ENCODE results near the gene LPIN1. TPM values are rescaled to one million over a fixed set of nuclear protein-coding genes. Genes with fewer than 3 reads are reported as not detected.

Gene LPIN1
- polyA plus RNA-seq (2011; rRNA removed) (20.7 and 20.8 TPM in 2 replicates), polyA minus RNA-seq (2011; rRNA and poly(A)+ RNA removed) (13.2 and 15.8 TPM in 2 replicates)

DNA sequence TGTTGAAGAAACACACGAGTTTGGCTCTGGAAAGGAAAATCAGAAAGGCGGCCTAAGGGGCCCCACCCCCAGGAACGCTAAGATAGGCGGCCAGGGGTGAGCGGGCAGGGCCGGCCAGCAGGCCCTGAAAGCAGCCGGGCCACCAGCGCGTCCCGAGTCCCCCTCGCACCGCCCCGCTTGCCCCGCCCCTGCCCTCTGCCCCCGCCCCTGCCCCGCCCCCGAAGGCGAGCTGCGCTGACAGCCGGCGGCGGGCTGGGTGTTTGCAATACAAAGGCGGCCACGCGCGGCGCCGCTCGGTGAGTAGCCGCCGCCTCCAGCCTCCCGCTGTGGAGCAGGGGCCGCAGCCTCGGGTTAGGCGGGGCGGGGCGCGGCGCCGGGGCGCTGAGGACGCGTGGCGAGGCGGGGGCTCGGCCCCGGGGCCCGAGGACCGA is at the start of gene LPIN1:
LPIN1 (plus strand) TSS at position 257 of the 431 bp plus-strand sequence. CDS start 18,910 bp downstream, outside the sequence.
- TF ChIP-seq CTCF (IDR thresholded peaks at IDR 0.05; ENCODE audit: insufficient read depth, low read depth, low read length), result no peak
- H3K4me3 ChIP-seq (ENCODE audit: low read depth, low read length), result peak within 1 kb of the TSS; percentile 82
- DNase-seq (ENCODE audit: low read depth), result no peak
- H3K36me3 ChIP-seq (ENCODE audit: control insufficient read depth, insufficient read depth, low read length), result no peaks in the 10 kb centered on the region
- POLR2A ChIA-PET, result interaction anchor here (0.6 kb wide), 3 partner anchors 59 to 975 kb away, joined by 4 to 9 read pairs (median 5); no protein-coding TSS in a partner anchor
- no peaks in the 10 kb centered on the region for H3K27me3 ChIP-seq (ENCODE audit: control insufficient read depth, insufficient read depth, low read length)
- CTCF ChIA-PET, result interaction anchor here (0.6 to 2.4 kb wide), 8 partner anchors 31 to 271 kb away, joined by 3 to 10 read pairs (median 4); no protein-coding TSS in a partner anchor

DNA sequence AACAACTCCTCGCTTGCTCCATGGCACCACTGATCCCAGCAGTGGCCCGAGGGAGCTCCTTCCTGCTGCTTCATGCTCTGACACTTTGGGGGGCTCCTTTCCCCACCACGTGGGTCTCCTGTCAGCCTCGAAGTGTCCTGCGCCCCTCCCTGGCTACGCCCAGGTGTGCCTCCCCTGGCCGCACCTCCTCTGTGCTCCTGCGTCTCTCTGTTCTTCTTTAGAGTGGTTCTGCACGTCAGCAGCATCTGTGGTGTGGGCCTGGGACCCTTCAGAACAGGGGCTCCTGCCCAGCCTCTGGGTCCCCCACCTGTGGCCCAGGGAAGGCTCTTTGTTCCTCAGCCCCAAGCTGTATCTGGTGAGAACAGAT is 49.7 kb upstream of the LPIN1 start:
- Histone ChIP-seq H3K27me3 (ENCODE audit: control insufficient read depth, insufficient read depth, low read length) (no peaks in the 10 kb centered on the region), H3K36me3 (ENCODE audit: control insufficient read depth, insufficient read depth, low read length) (no peaks in the 10 kb centered on the region), H3K4me3 (ENCODE audit: low read depth, low read length) (no peak overlapping the region)
- DNase-seq (ENCODE audit: low read depth), result no peak
- CTCF ChIA-PET, result interaction anchor here (0.8 to 19.9 kb wide), 8 partner anchors 7 to 87 kb away, joined by 3 to 423 read pairs (median 10); no protein-coding TSS in a partner anchor
- no peak for TF ChIP-seq CTCF (IDR thresholded peaks at IDR 0.05; ENCODE audit: insufficient read depth, low read depth, low read length)
- POLR2A ChIA-PET, result interaction anchor here (0.6 kb wide), 1 partner anchor 12 kb away, joined by 3 read pairs; no protein-coding TSS in a partner anchor

- DNase-seq (ENCODE audit: low read depth), result peak; percentile 34
- TF ChIP-seq CTCF (IDR thresholded peaks at IDR 0.05; ENCODE audit: insufficient read depth, low read depth, low read length), result no peak
- ChIA-PET CTCF (interaction anchor here (0.8 to 19.9 kb wide), 10 partner anchors 8 to 86 kb away, joined by 3 to 423 read pairs (median 8); partner anchors contain the start of gene LPIN1), POLR2A (no interaction called here)
- Histone ChIP-seq H3K27me3 (ENCODE audit: control insufficient read depth, insufficient read depth, low read length) (no peaks in the 10 kb centered on the region), H3K36me3 (ENCODE audit: control insufficient read depth, insufficient read depth, low read length) (no peaks in the 10 kb centered on the region), H3K4me3 (ENCODE audit: low read depth, low read length) (no peak overlapping the region)
These were observed 49.1 kb upstream of the LPIN1 start for GRCh38 chr2:11697103-11697871.

DNA sequence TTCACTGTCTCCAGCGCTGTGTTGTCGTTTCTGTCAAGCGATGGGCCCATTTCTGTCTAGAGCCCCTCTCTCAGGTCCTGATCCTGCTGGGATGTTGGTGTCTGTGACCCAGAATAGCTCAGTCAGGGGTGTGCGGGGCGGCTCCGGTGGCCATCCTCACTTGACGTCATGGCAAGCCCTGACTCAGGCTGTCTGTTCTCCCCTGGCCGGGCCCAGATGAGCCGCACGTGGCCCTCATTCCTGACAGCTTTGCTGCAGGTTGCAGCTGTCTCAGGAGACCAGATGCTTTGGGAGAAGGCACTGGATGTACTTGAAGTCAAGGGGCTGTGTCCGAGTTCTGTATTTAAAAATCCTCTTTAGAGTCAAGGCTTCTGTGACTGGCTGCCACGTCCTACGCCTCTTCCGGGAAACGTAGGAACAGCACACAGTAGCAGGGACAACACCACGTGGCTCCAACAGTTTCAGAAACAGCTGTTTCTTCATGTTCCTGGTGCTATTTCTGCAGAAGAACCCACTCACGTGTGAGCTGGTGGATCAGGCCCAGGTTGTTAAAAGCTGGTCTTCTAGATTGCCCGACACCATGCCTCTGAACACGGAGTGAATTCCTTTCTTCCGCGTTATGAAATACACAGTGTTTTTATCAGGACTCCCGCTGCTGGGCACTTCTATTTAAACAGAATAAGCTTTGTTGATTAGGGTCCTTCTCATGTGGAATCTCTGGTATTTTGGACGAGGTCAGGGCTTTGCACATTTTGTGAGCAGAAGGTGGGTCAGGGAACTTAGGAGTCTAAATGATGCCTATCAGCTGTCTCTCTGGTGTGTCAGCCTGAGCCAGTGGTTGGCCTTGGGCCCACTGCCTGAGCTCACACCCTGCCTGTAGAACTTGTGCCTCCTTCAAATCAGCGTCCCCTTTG is 48.2 kb upstream of the LPIN1 start:
- POLR2A ChIA-PET, result interaction anchor here (0.6 kb wide), 1 partner anchor 1019 kb away, joined by 3 read pairs; no protein-coding TSS in a partner anchor
- CTCF ChIA-PET, result interaction anchor here (0.8 to 19.9 kb wide), 11 partner anchors 9 to 85 kb away, joined by 3 to 423 read pairs (median 6); partner anchors contain the start of gene LPIN1
- Histone ChIP-seq H3K4me3 (ENCODE audit: low read depth, low read length) (no peak overlapping the region), H3K36me3 (ENCODE audit: control insufficient read depth, insufficient read depth, low read length) (no peaks in the 10 kb centered on the region), H3K27me3 (ENCODE audit: control insufficient read depth, insufficient read depth, low read length) (no peaks in the 10 kb centered on the region)
- DNase-seq (ENCODE audit: low read depth), result no peak
- TF ChIP-seq CTCF (IDR thresholded peaks at IDR 0.05; ENCODE audit: insufficient read depth, low read depth, low read length), result peak; percentile 27; the same call in 1 of the 2 replicates

All from BJ (cell line).